Amygdala (tissue), 56 donors: Measurements from ENCODE around the gene C9orf78.

Experiments used
- DNase-seq, 56 donors: peaks; one replicate each; lab custom pipeline; 2025; lab: John Stamatoyannopoulos, UW

Gene C9orf78

GRCh38 chr9:129868023-129868871 is 33.2 kb upstream of the C9orf78 start:
- no peak for DNase-seq

- no peak for DNase-seq
Observed at GRCh38 chr9:129867136-129868022, 32.3 kb upstream of the C9orf78 start.

- no peak for DNase-seq
Observed at GRCh38 chr9:129866394-129867135, 31.5 kb upstream of the C9orf78 start.

DNA sequence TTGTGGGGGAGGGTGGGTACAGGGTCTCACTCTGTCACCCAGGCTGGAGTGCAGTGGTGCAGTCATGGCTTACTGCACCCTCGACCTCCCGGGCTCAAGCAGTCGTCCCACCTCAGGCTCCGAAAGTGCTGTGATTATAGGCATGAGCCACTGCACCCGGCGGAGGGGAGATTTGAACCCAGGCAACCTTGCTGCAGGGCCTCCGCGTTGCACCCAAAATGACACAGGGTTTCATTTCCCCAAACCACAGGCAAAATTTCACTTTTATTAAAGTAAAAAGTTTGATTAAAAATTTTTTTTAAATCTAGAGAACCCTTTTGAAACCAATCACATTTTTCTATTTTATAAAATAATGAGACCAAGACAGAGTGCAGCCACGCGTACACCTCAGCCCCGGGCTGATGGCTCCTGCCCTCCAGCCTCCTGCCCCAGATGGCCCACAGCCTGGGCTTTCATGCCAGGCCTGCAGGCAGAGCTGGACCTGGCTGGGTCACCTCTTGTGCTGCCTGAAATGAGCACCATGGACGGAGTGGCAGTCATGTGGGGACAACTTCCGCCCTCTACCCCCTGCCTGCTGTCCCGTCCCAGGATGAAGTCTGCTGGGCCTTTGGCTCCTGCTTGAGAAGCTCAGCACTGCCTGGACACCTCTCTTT is 30.7 kb upstream of the C9orf78 start:
- DNase-seq = no peak

DNA sequence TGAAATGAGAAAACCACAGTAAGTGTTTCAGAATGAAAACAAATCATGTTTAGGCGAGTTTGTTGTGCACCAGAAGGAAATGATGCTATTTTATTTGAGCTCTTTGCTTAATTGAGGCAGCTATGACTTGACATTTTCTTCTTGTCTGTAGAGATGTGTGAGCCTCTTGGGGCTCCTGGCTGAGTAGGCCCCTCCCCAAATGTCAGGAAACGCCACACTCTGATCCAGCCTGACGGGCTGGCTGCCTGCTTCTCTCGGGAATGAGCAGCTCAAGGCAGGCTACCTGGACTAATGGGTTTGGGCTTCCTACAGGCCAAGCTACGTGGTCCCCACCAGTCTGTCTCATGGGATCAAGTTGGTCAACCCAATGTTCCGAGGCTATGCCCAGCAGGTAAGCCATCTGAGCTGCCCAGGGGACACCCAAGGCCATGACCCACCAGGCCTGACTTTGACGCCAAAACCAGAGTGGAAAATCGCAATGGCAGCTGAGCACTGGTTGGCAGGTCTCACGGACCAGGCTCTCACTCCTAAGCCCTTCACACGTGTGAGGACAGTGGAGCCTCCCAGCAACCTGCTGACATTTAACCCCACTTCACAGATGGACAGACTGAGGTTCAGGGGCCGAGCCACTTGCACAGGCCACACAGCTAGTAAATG is 30.0 kb upstream of the C9orf78 start:
- DNase-seq = no peak

DNA sequence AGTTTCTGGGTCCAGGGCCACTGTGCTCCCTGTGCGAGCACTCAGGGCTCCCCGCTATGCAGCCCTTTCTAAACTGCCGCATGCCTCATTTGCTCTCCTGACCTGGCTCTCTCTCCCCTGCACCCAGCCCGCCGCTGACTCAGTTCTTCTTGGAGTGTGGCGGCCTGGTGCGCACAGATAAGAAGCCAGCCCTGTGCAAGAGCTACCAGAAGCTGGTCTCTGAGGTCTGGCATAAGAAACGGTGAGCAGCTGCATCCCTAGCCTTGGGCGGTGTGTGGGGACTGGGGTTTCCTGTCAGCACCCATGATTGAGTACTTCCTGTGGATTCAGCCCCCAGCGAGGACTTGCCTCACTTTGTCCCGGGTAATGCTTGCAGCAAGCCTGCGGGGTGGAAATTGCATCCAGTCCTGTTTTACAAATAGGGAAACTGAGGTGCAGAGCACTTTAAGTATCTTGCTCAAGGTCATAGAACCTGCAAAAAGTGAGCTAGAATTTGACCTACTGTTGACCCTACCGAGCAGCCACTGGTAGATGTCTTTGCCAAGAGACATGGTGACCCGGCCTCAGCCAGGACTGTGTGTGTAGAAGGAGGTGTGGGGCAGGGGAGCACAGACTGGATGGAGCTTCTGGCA is 28.1 kb upstream of the C9orf78 start:
- no peak for DNase-seq

GRCh38 chr9:129861447-129861827 is 26.4 kb upstream of the C9orf78 start:
- DNase-seq = no peak

DNA sequence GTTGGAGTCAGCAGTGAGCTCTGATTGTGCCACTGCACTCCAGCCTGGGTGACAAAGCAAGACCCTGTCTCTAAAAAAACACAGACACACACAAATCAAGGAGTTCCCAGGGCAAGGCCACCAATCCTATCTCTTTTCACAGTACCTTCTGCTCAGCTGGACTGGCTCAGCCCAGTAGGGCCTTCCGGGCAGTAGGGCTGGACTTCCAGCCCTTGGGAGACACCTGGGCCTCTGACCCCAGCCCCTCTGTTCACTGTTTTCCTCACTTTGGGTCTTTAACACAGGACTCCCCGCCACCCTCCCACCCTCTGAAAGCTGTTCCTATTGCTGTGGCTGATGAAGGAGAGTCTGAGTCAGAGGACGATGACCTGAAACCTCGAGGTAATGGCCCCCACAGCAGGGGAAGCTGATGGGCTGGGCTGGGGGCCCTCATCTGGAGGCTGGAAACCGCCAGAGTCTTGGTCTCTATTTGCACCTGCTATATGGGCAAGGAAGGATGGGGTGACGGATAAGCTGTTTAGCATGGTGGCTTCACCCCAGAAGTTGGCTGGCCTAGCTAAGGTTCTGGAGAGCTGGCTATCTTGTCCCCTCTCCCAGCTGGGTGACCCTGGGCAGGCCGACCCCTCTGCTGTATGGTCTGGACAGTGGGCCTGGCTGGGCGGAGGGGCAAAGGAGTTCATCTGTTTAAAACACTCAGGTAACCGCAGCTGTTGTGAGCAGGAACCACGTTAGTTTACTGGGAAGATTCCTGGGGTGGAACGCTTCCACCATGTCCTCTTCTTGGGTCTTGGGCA is 25.8 kb upstream of the C9orf78 start:
- DNase-seq = no peak

GRCh38 chr9:129858167-129858962 is 23.3 kb upstream of the C9orf78 start:
- no peak for DNase-seq

DNA sequence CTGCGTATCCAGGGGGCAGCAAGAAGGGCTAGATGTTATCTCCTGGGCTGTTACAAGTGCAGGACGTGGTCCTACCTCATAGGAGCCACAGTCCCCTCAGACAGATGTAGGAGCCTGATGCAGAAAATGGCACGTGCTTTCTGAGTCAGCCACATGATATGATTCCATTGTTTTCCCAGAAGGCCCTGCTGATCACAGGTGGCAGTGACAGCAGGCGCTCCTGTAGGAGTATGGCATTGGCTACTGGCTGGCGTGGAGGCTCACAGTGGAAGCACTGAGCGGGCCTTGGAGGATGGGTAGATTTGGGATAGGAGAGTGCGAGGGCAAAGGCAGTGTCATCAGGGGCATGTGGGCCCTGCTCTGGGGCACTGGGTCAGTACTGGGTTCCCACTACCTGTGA is 22.1 kb upstream of the C9orf78 start:
- DNase-seq = no peak

GRCh38 chr9:129854588-129855110 is 19.6 kb upstream of the C9orf78 start:
- no peak for DNase-seq

- no peak for DNase-seq
Observed at GRCh38 chr9:129853614-129854013, 18.5 kb upstream of the C9orf78 start.

GRCh38 chr9:129852579-129852978 is 17.5 kb upstream of the C9orf78 start:
- no peak for DNase-seq

DNA sequence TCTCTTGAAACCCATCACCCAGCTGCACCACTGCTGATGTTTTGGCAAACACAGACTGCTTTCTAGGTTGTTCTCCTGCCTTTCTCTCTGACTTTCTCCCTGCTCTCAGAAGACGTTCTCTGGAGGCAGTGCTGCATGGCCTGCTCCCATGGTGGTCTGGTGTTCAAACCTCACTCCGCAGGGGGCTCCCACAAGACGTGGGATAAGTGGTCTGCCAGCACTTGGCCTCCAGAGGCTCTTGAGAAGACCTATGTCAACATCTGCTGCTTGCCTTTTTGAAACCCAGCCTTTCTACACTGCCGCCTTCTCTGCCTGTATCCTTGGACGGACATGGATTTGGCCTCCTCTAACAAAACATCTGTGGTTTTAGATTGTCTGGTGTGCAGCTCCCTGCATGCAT is 16.7 kb upstream of the C9orf78 start:
- DNase-seq = no peak

- DNase-seq = no peak
Observed at GRCh38 chr9:129850821-129851550, 15.9 kb upstream of the C9orf78 start.

- no peak for DNase-seq
Observed at GRCh38 chr9:129849901-129850300, 14.8 kb upstream of the C9orf78 start.
